Stimulated activated CD8-positive, alpha-beta memory T cell treated with anti-CD3 and anti-CD28 coated beads, Interleukin-7, amount 100 ng/mL, for 1 hour (primary cell): Measurements from ENCODE around the gene RPAIN.

Experiments
- DNase-seq, 2 donors: peaks; one replicate each; pipeline ENCODE4 v3.0.0-alpha.2; 2020; ENCODE audit warnings: low read depth in 2 of 2

RPAIN gene, protein sequence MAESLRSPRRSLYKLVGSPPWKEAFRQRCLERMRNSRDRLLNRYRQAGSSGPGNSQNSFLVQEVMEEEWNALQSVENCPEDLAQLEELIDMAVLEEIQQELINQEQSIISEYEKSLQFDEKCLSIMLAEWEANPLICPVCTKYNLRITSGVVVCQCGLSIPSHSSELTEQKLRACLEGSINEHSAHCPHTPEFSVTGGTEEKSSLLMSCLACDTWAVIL

DNA sequence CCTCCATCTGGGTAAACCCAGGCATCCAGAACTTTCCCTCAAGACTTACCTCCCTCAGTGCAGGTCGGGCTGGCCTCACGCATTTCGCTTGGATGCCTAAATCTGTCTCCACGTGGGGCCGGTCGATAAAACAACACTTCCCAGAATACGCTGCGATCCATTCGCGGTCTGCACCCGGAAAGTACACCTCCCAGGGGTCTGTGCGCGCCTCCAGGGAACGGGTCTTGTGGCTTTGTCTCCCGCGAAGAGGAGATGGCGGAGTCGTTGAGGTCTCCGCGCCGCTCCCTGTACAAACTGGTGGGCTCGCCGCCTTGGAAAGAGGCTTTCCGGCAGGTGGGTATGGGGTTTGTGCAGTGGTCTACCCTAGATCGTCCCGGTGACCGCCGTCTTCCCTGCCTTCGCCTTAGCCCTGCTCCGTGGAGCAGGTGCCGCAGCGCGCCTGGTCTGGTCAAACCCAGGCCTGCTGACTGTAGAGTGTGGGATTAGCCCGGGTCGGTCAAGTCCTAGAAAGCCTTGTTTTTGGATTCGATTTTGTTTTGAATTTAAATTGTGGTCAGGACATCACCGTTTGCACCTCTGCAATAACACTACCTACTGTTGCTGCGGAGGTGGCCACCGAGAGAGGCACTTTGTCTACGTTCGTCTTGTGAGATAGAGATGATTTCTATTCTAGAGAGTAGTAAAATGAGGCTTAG lies at the start of gene RPAIN:
Gene RPAIN, plus strand, starts transcription at position 224 of the 695 bp plus-strand sequence. Its CDS starts 29 bp downstream, at position 253.
- DNase-seq: peak; percentile 66 to 75

DNA sequence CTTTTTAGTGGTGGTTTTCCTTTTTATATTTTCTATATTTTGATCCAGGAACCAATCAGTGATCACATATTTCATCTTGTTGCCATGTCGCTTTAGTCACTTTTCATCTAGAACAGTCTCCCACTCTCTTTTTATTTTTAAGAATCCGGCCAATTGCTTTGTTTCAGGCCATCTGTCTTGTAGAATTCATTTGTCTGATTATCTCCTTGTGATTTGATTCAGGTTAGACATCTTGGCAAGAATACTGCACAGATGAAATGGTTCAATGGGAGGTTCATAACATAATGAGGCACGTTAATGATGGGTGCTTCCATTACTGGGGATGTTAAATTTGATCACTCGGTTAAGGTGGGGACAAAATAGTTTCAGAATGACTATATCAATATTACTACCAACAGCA lies 49.6 kb upstream of the RPAIN start:
- no peak for DNase-seq

DNA sequence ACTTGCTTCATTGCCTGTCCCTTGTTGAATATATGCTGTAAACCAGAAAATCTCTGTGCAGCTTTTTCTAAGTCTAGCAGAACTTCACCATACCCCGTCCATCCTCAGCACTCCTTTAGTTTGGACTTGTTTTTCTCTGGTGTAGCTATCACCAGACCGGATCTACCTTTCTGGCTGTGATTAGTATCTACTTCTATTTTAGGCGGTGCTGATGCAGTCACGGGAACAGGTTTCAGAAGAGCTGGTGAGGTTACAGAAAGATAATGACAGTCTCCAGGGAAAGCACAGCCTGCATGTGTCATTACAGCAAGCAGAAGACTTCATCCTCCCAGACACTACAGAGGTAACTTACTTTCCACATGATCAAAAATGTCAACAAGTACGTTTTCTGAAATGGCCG lies 46.9 kb upstream of the RPAIN start:
- no peak for DNase-seq

DNA sequence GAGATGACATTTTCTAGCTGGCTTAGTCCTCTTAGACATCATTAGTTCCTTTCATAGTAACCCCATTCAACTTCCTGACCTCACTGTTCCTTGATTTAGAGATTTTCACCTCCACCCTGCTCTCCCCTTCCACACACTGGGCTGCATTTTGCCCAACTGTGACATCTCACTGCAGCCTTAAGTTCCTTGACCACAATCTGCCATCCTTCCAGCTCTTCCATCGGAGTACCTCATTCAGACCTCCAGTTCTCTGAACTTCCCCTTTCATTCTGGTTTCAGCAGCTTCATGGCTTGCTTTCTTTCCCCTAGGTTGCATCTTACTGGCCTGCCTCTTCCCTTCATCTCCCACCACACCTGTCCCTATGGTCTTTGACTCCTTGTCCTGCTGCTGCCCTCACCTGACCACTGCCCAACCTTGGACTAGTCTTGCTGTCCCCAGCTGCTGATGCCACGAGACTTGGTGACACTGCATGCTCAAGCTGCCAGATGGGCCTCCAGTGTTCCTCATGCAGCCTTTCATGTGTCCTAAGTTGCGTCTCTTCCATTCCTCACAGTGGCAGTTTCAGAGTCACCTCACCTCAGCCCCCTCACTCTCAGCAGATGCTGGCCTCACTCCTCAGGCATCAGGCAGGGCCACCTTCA lies 41.3 kb upstream of the RPAIN start:
- no peak for DNase-seq

DNA sequence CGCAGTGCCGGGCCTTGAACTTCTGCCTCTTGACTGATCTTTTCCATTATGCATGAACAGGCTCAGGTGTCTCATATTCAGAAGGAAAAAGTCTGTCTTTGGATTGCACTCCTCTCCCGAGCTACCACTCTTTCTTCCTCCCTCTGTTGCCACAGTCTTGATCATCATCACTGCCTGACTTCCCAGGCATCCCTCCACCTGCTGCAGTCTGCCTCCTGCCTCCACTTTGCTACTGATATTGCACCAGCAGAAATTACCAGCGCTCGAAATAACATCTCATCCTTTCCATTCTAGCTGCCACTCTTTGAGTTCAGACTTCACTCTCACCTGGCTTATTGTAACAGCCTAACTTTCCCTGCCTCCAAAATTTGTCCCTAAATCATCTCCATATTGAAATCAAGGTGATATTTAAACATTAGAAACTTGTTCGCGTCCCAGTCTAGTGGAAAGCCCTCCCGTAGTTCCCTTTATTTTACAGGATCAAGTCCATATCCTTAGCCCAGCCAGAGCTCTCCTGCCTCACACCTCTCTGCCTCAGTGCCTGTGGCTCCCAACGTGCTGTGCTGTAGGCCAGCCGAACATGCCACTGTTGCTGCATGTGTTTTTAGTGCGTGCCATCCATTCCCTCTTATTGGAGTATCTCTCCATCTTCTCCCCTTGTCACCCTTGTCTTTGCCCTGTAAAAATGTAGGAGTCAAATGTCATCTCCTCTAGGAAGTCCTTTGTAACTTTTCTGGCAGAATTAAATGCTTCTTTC lies 40.5 kb upstream of the RPAIN start:
- DNase-seq: no peak

DNA sequence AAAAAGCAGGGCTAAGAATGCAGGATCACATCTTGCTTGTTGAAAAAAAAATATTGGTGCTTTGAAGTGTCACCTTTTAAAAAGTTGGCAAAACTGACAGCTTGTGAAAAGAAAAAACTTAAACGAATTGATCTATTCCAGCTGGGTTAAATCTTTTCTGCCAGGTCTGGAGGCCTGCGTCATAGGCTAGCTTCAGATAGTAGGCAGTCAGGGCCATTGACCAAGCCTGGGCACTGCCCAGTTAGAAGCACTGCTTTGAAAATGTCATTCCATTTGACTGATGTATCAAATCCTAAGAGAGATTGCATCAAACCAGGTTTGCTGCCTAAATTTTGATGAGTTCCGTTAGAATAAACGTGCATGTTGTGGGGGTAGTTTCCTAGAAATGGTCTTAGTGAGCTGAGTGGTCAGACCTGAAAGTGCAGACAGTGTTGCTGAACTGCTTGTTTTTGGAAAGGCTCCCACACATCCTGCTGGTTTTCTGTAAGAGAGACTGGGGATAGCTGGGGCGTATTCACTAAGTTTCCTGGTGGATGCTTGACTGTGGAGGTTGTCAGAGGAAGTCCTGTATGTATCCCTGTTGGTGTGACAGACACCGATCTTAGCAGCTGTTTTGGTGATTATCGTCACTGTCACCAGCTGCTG lies 39.4 kb upstream of the RPAIN start:
- DNase-seq: no peak

DNA sequence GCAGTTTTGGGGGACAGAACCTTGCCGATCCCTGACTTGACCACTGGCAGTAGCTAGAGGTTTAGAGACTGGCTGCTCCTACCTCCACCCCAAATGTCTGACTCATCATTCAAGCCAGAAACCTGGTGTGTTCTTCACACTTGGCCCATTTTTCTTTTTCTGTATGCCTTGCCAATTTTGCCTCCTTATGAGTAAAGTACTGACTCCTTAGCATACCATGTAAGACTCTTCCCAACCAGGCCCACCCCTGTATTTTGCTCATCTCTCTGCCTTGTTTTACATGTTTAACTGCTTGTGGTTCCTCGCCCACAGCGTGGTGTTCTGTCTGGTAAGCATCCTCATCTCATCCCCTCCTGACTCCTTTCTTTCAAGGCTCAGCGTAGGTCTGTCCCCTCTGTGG lies 38.4 kb upstream of the RPAIN start:
- no peak for DNase-seq

DNA sequence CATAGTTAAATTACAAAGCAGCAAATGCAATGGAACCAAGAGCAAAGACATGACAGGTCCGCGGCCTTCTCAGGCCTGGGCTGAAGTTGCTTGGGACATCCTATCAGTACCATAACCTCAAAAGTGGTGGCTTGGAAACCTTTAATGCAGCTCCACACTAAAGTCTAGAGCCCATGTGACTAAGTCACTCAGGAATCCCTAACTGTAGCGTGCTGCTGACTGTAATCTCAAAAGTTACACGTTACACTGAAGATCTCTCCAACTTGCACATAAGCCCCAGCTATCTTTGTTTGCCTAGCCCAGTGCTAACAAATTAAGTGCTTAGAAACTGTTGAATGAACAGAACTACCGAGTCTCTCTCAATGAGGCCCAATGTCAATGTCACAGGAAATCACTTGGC lies 28.3 kb upstream of the RPAIN start:
- no peak for DNase-seq

DNA sequence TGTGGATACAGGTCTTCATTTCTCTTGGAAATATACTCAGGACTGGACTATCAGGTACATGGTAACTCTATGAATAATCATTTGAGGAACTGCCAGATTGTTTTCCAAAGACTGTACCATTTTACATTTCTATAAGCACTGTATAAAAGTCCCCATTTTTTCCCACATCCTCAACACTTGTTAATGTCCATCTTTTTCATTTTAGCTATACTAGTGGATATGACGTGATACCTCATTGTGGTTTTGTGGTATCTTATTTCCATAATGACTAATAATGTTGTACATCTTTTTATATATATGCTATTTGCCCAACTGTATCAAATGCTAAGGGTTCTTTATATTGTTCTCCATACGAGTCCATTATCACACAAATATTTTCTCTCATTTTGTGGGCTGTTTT lies 23.4 kb upstream of the RPAIN start:
- DNase-seq: no peak

DNA sequence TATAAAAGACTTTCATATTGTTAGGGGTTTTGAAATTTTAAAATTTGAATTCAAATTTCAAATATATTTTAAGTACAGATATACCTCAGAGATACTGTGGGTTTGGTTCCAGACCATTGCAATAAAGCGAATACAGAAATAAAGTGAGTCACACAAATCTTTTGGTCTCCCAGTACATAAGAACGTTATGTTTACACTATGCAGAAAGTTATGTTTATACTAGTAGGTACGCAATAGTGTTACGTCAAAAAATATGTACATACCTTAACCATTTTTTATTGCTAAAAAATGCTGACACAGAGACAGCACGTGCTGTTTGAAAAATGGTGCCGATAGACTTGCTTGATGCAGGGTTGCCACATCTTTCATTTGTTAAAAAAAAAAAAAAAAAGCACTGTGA lies 20.2 kb upstream of the RPAIN start:
- no peak for DNase-seq

DNA sequence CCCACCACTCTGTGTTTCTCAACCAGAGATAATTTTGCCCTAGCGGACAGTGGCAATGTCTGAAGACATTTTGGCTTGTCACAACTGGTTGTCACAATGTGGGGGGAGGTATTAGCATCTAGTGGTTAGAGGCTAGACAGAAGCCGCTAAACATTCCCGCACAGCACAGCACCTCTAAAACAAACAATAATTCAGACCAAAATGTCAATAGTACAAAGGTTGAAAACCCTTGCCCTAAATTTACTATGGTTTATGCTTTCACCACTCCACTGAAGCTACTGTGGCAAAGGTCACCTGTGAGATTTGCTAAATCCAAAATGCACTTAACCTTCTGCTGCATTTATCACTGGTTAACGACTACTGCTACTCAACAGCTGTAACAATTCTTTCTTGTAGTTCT lies 14.6 kb upstream of the RPAIN start:
- DNase-seq: no peak

DNA sequence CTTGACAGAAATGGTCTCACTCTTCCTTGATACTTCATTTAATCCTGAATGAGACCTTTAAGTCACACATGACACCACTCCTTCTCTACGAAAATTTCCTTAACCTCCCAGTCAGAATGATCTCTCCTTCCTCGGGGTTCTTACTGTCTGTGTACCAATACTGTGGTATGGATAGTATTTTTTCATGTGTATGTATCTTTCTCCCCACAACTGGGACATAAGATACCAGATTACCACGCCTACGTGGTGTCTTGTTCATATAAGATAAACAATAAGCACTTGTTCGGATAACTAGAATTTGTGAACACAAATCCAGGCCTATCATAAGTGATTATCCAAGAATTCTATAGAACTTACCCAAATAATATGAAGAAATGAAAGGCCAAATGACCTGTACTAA lies 11.8 kb upstream of the RPAIN start:
- no peak for DNase-seq

DNA sequence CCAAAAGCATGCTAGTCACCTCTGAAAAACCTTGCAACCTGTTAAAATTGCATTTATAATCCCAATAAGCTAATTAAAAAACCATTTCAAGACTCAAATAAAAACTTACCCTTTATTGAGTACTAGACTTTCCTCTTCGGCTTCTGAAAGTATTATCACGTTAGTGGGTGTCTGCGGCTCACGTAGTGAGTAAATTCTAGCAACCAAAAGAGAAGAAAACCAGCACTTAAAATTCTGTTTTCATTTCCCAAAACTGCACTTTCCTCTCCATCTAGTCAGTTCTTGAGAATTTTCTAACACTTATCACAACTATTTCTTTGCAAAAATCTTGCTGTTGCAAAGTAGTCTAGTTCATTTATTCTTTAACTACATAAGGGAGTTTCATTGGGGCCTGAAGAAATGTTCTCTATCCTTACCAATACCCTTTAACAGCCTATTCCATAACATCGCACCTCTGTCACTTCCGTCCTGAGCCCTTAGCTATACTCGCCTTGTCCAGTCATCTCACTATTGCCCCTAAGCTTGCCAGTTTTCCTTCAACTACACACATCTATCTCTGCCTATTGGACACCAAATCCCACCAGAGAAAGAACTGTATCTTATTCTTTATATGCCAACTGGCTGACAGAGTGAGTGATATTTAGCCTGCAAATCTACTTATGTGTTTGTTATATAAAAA lies 9.2 kb upstream of the RPAIN start:
- no peak for DNase-seq

DNA sequence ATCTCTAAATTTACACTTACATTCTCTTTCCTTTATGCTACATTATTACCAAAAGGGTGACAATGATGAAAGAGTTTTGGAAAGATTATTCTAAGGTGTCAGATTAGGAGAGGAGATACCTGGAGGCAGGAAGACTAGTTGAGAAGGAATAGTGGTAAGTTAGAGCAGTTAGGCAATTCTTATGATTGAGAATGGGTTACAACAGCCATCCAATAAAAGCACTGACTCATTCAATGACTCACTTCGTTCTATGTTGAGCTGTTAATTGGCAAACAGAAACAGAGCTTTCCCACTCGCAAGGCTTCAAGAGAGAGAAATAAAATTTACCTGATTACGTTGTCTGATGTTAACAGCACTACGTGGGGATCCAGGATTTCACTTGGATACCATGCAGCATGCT lies 6.3 kb upstream of the RPAIN start:
- no peak for DNase-seq

DNA sequence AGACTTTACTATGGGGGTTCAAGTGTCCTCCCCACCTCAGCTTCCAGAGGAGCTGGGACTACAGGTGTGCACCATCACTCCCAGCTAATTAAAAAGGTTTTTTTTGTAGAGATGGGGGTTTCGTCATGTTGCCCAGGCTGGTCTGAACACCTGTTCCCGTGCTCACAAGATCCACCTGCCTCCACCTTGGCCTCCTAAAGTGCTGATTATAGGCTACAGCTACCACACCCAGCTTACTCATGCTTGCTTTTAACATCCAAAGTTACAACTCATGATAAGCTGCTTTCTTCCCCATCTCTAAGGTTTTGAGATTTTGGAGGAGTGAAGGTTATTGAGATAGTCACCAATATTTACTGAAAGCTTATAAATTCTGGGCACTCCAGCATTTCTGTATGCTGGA lies 3.1 kb upstream of the RPAIN start:
- DNase-seq: no peak

DNA sequence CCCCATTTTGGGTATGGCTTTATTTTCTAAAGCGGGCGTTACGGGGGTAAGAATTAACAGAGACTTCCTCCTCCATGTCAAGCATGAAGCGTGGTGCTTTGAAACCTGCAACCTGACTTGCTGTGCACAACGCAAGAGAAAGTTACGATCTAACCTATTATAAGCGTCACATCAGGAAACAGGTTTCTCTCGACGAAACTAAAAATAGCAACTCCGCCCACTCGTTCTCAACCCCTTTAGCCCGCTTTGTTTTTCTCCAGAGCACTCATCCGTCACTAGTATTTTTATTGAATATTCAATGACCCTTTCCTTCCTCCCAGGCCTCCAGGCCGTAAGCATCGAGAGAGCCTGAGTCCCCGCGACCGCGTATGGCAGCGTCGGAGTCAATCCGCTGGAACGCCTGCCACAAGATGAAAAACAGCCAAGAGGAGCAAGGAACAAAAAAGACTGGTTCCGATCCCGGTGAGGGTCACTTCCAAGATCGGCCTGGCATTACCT lies 1.1 kb upstream of the RPAIN start:
- peak; percentile 10 to 34 for DNase-seq

DNA sequence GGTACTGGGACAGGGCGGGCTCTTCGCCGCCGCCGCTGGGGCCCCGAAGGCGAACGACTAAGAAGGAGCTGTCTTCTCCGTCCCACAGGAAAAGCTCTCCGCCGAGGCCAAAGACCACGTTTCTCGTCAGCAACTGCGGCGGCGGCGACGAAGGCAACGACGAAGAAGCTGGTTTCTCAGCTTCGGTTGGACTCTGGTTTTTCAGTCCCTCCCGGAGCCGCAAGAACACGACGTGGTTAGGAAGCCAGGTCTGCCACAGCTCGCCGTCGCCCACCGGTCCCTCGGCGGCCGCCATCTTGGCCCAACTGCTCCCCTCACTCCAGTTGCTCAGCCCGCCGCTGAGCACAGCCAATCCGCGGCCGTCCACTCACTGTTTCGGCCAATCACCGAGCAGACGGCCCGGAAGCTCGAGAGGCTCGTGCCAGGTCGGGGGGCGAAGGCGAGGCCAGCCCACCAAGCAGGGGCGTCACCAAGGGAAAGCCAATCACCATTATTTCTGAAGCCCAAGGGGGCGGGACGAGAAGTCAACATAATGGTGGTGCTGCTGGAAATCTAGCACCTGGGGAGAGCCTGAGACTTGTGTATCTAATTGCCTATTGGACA lies 525 bp upstream of the RPAIN start, which contains the start of gene NUP88:
Gene NUP88, minus strand, starts transcription at position 307 of the 603 bp plus-strand sequence. Its CDS starts 12 bp downstream, at position 295.
- DNase-seq: peak; percentile 88 to 89

DNA sequence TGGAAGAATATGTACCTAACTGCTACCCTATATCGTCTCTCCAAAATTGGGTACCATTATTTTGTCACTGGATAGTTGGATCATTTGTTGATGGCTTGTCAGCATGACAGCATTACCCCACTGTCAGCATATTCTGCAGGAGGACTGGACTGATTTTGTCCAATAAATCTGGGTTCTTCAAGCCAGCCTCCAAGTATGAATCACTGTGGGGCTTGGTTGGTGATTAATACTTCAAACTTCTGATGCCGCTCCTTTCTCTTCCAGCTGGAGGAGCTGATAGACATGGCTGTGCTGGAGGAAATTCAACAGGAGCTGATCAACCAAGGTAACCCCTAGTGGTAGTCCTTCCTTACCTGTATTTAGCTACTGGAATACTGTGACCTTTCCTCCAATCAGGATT lies 2.5 kb downstream of the RPAIN start:
- DNase-seq: no peak

DNA sequence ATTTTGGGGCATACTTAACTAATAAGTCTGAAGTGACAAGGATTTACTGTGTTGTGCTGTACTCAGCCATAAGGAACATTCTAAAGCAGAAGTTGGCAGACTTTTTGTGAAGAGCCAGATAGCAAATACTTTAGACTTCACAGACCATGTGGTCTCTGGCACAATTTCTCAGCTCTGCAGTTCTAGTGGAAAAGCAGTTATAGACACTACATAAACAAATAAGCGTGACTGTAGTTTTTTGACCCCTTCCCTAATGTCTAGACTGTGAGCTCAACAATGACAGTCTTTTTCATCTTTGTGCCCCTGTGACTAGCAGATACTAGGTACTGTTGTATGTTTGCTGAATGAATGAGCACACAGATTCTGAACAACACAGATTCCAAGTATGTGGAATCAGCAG lies 4.9 kb downstream of the RPAIN start:
- DNase-seq: no peak

DNA sequence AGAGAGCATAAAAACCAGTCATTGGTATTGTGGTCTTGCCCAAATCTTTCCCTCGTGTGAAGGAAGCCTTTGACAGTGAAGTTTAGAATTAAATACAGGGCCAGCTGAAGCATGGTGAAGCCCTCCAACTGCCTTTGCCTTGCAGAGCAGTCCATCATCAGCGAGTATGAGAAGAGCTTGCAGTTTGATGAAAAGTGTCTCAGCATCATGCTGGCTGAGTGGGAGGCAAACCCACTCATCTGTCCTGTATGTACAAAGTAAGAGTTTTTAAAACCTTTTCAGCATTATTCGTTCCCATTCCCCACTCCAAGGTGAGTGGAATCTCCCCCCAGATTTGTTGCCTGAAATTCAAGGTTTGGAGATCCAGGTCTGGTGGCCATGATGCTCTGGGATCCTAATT lies 5.8 kb downstream of the RPAIN start:
- no peak for DNase-seq
